HEK293 (cell line): ENCODE data around the gene BCL2.

ENCODE experiments used
- CTCF ChIA-PET: fragments of 350-600 bp; formaldehyde crosslinking; extraction: SDS; loops from one replicate; lab custom pipeline; 2021; ENCODE audit warnings: antibody characterized with exemption; lab: Yijun Ruan, JAX
- POLR2A ChIA-PET: fragments of 300-600 bp; formaldehyde crosslinking; extraction: SDS; loops from one replicate; lab custom pipeline; 2020; ENCODE audit warnings: antibody characterized with exemption, inconsistent platforms; lab: Yijun Ruan, JAX
- H3K27ac ChIP-seq: fragments of 200-500 bp; sonication (Bioruptor generic); 2 replicates; pipeline ENCODE4 v1.5.1; 2014; ENCODE audit warnings: low read depth, low read length, control low read depth, inconsistent platforms; ENCODE audit errors: extremely low read depth
- H3K36me3 ChIP-seq, 2 experiments: fragments of 200-500 bp in 1 of 2; sonication (Bioruptor generic) in 1 of 2; 1 replicate in 1 of 2; 2 replicates in 1 of 2; pipeline ENCODE4 v1.5.1; 2014 to 2017; ENCODE audit warnings: inconsistent platforms in 2 of 2, low read length in 2 of 2; ENCODE audit not compliant: control insufficient read depth in 2 of 2, insufficient read depth in 1 of 2
- H3K4me1 ChIP-seq: fragments of 200-500 bp; sonication (Bioruptor generic); 2 replicates; pipeline ENCODE4 v1.5.1; 2014; ENCODE audit warnings: mild to moderate bottlenecking, low read length, inconsistent platforms; ENCODE audit not compliant: control insufficient read depth, insufficient read depth
- H3K4me3 ChIP-seq: 2 replicates; pipeline ENCODE4 v1.5.1; 2011; ENCODE audit warnings: low read depth, mild to moderate bottlenecking, control low read depth, low read length, moderate library complexity
- H3K9me3 ChIP-seq: fragments of 200-500 bp; sonication (Bioruptor generic); 2 replicates; pipeline ENCODE4 v1.5.1; 2014; ENCODE audit warnings: low read depth, low read length, inconsistent platforms; ENCODE audit not compliant: control insufficient read depth, insufficient read depth
- HOXA7 ChIP-seq: sonication (generic); formaldehyde crosslinking; IDR thresholded peaks from 2 replicates; pipeline ENCODE4 v1.8.1; 2022; ENCODE audit warnings: missing genetic modification reagents, borderline replicate concordance
- PRDM1 ChIP-seq: fragments of 450-650 bp; formaldehyde crosslinking; IDR thresholded peaks from 2 replicates; pipeline ENCODE4; 2016; ENCODE audit warnings: missing biosample characterization, missing genetic modification characterization
- SCRT1 ChIP-seq: fragments of 450-650 bp; formaldehyde crosslinking; IDR thresholded peaks from 2 replicates; pipeline ENCODE4 v1.5.1; 2016; ENCODE audit warnings: missing biosample characterization, missing genetic modification characterization, borderline replicate concordance
- ZBTB21 ChIP-seq: fragments of 450-650 bp; formaldehyde crosslinking; IDR thresholded peaks from 2 replicates; pipeline ENCODE4 v1.5.1; 2017; ENCODE audit warnings: missing biosample characterization, missing genetic modification characterization
- ZNF311 ChIP-seq: fragments of 450-650 bp; formaldehyde crosslinking; IDR thresholded peaks from 2 replicates; pipeline ENCODE4 v1.5.1; 2017; ENCODE audit warnings: missing biosample characterization, missing genetic modification characterization, borderline replicate concordance
- ZNF341 ChIP-seq: fragments of 450-650 bp; formaldehyde crosslinking; IDR thresholded peaks from 2 replicates; pipeline ENCODE4; 2016; ENCODE audit warnings: low read depth, missing biosample characterization, missing genetic modification characterization
- ZNF366 ChIP-seq: fragments of 450-650 bp; formaldehyde crosslinking; conservative IDR thresholded peaks from 2 replicates; pipeline ENCODE4 v1.5.1; 2016; ENCODE audit warnings: missing biosample characterization, missing genetic modification characterization
- ZNF426 ChIP-seq: fragments of 450-650 bp; formaldehyde crosslinking; IDR thresholded peaks from 2 replicates; pipeline ENCODE4 v1.5.1; 2017; ENCODE audit warnings: missing biosample characterization, missing genetic modification characterization, mild to moderate bottlenecking, inconsistent platforms, moderate library complexity
- ZNF560 ChIP-seq: fragments of 450-650 bp; formaldehyde crosslinking; IDR thresholded peaks from 2 replicates; pipeline ENCODE4 v1.5.1; 2017; ENCODE audit warnings: missing biosample characterization, missing genetic modification characterization, borderline replicate concordance
- ZNF658 ChIP-seq: fragments of 450-650 bp; formaldehyde crosslinking; IDR thresholded peaks from 2 replicates; pipeline ENCODE4; 2016; ENCODE audit warnings: missing biosample characterization, missing genetic modification characterization
- ZNF776 ChIP-seq: fragments of 450-650 bp; formaldehyde crosslinking; IDR thresholded peaks from 2 replicates; pipeline ENCODE4 v1.5.0; 2017; ENCODE audit warnings: missing biosample characterization, missing genetic modification characterization, borderline replicate concordance
- ZSCAN16 ChIP-seq: fragments of 450-650 bp; formaldehyde crosslinking; IDR thresholded peaks from 2 replicates; pipeline ENCODE4 v1.5.1; 2016; ENCODE audit warnings: missing biosample characterization, missing genetic modification characterization
- ZSCAN30 ChIP-seq: fragments of 450-650 bp; IDR thresholded peaks from 2 replicates; pipeline ENCODE4 v1.5.1; 2018; ENCODE audit warnings: missing biosample characterization, mild to moderate bottlenecking, missing genetic modification characterization, moderate library complexity
- TF ChIP-seq, protein P1 (sequence below): fragments of 450-650 bp; formaldehyde crosslinking; IDR thresholded peaks from 2 replicates; pipeline ENCODE4; 2016; ENCODE audit warnings: missing biosample characterization, missing genetic modification characterization
- TF ChIP-seq, protein P2 (sequence below): fragments of 450-650 bp; formaldehyde crosslinking; IDR thresholded peaks from 2 replicates; pipeline ENCODE4 v1.5.1; 2016; ENCODE audit warnings: missing biosample characterization, missing genetic modification characterization, borderline replicate concordance
- TF ChIP-seq, protein P3 (sequence below): fragments of 450-650 bp; formaldehyde crosslinking; IDR thresholded peaks from 2 replicates; pipeline ENCODE4 v1.5.1; 2016; ENCODE audit warnings: missing biosample characterization, missing genetic modification characterization
- TF ChIP-seq, protein P4 (sequence below): sonication (generic); formaldehyde crosslinking; IDR thresholded peaks from 2 replicates; pipeline ENCODE4 v1.8.1; 2022; ENCODE audit warnings: mild to moderate bottlenecking, moderate library complexity, missing genetic modification reagents

The BCL2 gene

DNA sequence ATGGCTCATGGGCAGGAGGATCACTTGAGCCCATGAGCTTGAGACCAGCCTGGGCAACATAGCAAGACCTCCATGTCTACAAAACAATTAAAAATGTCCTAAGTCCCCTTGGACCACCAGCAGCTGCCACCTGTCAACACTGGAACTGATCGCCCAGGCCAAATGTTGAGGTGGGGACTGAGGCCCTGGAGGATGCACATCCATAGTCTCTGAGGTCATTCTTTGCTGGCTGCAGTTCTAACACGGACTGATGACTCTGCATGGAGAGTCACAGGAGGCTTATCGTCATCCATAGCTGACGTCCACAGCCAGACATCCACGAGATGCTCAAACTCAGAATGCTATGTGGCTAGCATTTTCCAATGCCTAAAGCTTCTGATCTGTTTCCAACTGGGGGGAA, 151.3 kb downstream of the BCL2 start (continued):
- TF ChIP-seq, protein P1, sequence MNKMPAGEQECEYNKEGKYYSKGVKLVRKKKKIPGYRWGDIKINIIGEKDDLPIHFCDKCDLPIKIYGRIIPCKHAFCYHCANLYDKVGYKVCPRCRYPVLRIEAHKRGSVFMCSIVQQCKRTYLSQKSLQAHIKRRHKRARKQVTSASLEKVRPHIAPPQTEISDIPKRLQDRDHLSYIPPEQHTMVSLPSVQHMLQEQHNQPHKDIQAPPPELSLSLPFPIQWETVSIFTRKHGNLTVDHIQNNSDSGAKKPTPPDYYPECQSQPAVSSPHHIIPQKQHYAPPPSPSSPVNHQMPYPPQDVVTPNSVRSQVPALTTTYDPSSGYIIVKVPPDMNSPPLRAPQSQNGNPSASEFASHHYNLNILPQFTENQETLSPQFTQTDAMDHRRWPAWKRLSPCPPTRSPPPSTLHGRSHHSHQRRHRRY, result no peak
- TF ChIP-seq ZSCAN16 (no peak), SCRT1 (no peak)
- TF ChIP-seq, all 188 proteins: peak for 0

DNA sequence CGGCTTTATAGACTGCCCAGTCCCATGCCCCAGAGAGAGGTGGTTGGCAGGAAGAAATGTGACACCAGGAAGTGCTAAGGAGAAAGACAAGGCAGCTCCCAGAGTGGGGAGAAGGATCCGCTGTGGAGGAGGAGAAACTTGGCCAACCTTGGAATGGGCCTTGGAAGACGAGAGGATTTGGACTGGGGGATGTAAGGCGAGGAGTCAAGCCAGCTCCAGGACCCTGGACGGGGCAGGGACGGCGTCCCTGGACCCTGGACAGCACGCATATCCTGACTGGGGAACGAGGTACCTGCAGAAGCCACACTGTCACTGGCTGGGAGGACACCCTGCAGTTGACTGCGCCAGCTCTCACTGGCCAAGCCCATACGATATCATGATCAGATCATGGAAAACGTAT, 153.4 kb downstream of the BCL2 start:
- POLR2A ChIA-PET, result no interaction called here
- H3K9me3 ChIP-seq, result no peaks in the 10 kb centered on the region
- no peak overlapping the region for H3K27ac ChIP-seq
- CTCF ChIA-PET, result interaction anchor here (0.9 to 2.4 kb wide), 2 partner anchors 11 to 353 kb away, joined by 3 to 15 read pairs; no protein-coding TSS in a partner anchor
- peaks cover 8% of the 10 kb centered on the region; the same call in 1 of the 2 replicates for H3K4me1 ChIP-seq
- no peak for TF ChIP-seq PRDM1 (tag by site-specific recombination)
- no peak for TF ChIP-seq ZNF311
- no peak for TF ChIP-seq ZNF560 (tag by site-specific recombination)
- TF ChIP-seq ZNF658 (tag by site-specific recombination), result no peak
- no peak overlapping the region for H3K4me3 ChIP-seq
- H3K36me3 ChIP-seq, result no peaks in the 10 kb centered on the region

DNA sequence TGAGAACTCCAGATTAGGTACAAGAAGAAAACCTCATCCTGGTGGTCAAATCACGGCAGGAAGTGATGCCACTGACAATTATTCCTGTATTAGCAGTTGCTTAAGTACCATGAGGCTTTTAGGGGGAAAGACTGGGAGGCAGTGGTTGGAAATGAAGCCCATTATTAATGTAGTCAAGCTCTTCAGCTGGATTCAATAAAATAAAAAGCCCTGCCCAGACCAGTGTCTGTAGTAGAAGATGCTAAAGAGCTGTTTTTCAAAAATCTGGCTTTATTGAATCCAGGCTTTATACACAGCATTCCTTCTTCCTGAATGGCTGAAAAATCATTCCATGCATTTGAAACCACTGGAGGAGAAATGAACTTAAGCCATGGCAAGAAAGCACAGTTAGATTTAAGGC, 155.2 kb downstream of the BCL2 start:
- POLR2A ChIA-PET, result no interaction called here
- H3K27ac ChIP-seq, result no peak overlapping the region
- CTCF ChIA-PET, result interaction anchor here (0.6 kb wide), 1 partner anchor 268 kb away, joined by 3 read pairs; no protein-coding TSS in a partner anchor
- H3K4me1 ChIP-seq, result peaks cover 11% of the 10 kb centered on the region
- no peak for TF ChIP-seq ZBTB21 (tag by site-specific recombination)
- TF ChIP-seq, protein P2, sequence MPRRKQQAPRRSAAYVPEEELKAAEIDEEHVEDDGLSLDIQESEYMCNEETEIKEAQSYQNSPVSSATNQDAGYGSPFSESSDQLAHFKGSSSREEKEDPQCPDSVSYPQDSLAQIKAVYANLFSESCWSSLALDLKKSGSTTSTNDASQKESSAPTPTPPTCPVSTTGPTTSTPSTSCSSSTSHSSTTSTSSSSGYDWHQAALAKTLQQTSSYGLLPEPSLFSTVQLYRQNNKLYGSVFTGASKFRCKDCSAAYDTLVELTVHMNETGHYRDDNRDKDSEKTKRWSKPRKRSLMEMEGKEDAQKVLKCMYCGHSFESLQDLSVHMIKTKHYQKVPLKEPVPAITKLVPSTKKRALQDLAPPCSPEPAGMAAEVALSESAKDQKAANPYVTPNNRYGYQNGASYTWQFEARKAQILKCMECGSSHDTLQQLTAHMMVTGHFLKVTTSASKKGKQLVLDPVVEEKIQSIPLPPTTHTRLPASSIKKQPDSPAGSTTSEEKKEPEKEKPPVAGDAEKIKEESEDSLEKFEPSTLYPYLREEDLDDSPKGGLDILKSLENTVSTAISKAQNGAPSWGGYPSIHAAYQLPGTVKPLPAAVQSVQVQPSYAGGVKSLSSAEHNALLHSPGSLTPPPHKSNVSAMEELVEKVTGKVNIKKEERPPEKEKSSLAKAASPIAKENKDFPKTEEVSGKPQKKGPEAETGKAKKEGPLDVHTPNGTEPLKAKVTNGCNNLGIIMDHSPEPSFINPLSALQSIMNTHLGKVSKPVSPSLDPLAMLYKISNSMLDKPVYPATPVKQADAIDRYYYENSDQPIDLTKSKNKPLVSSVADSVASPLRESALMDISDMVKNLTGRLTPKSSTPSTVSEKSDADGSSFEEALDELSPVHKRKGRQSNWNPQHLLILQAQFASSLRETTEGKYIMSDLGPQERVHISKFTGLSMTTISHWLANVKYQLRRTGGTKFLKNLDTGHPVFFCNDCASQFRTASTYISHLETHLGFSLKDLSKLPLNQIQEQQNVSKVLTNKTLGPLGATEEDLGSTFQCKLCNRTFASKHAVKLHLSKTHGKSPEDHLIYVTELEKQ, result no peak
- H3K9me3 ChIP-seq, result no peaks in the 10 kb centered on the region
- no peak overlapping the region for H3K4me3 ChIP-seq
- no peaks in the 10 kb centered on the region for H3K36me3 ChIP-seq

DNA sequence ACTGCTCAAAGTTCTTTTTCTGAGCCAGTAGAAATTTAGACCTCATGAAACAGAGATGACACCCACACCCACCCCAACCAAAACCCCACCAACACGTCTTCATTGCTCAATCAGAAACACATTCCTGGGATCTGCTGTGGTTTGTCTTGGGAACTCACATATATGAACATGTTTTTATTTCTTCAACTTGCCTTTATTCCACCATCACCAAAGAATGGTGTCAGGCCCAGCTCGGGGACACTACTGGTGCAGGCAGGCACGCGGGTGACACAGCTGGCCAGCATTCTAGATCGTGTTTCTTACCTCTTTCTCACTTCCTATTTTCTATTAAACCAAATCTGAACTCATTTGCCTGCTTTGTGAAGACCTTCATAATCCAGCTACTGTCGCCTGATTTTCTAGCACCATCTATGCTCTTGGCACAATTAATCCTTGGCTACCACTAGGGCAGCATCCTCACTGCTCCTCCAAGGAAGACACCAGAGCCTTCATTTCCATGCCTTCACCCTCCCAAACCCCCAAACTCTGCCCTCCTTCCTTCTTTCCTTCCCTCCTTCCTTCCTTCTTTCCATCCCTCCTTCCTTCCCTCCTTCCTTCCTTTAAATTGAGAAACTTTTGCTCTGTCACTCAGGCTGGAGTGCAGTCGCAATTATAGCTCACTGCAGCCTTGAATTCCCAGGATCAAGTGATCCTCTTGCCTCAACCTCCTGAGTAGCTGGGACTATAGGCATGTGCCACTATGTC, 157.1 kb downstream of the BCL2 start:
- CTCF ChIA-PET, result interaction anchor here (0.7 to 1.6 kb wide), 3 partner anchors 31 to 421 kb away, joined by 3 read pairs; no protein-coding TSS in a partner anchor
- no peak overlapping the region for H3K27ac ChIP-seq
- H3K4me3 ChIP-seq, result no peak overlapping the region
- peaks cover 11% of the 10 kb centered on the region for H3K4me1 ChIP-seq
- H3K9me3 ChIP-seq, result no peaks in the 10 kb centered on the region
- POLR2A ChIA-PET, result interaction anchor here (1.0 kb wide), 1 partner anchor 11 kb away, joined by 3 read pairs; no protein-coding TSS in a partner anchor
- H3K36me3 ChIP-seq, result no peaks in the 10 kb centered on the region
- TF ChIP-seq ZSCAN30 (tag by site-specific recombination) (no peak), ZNF776 (tag by site-specific recombination) (no peak), ZNF426 (no peak), HOXA7 (CRISPR knock-in tag) (no peak), ZNF341 (tag by site-specific recombination) (no peak), ZNF366 (tag by site-specific recombination) (peak; percentile 87)
- TF ChIP-seq, protein P3, sequence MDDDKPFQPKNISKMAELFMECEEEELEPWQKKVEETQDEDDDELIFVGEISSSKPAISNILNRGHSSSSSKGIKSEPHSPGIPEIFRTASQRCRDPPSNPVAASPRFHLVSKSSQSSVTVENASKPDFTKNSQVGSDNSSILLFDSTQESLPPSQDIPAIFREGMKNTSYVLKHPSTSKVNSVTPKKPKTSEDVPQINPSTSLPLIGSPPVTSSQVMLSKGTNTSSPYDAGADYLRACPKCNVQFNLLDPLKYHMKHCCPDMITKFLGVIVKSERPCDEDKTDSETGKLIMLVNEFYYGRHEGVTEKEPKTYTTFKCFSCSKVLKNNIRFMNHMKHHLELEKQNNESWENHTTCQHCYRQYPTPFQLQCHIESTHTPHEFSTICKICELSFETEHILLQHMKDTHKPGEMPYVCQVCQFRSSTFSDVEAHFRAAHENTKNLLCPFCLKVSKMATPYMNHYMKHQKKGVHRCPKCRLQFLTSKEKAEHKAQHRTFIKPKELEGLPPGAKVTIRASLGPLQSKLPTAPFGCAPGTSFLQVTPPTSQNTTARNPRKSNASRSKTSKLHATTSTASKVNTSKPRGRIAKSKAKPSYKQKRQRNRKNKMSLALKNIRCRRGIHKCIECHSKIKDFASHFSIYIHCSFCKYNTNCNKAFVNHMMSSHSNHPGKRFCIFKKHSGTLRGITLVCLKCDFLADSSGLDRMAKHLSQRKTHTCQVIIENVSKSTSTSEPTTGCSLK (tag by site-specific recombination), result no peak
- TF ChIP-seq, protein P4, sequence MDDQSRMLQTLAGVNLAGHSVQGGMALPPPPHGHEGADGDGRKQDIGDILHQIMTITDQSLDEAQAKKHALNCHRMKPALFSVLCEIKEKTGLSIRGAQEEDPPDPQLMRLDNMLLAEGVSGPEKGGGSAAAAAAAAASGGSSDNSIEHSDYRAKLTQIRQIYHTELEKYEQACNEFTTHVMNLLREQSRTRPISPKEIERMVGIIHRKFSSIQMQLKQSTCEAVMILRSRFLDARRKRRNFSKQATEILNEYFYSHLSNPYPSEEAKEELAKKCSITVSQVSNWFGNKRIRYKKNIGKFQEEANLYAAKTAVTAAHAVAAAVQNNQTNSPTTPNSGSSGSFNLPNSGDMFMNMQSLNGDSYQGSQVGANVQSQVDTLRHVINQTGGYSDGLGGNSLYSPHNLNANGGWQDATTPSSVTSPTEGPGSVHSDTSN (CRISPR knock-in tag), result no peak
